GM12864 (cell line): ENCODE measurements around the gene ADCY1.

Experiments used
- DNase-seq: peaks from one replicate; pipeline ENCODE4 v3.0.0-alpha.2; 2011; ENCODE audit warnings: low read depth
- H3K4me3 ChIP-seq: 2 replicates; pipeline ENCODE4 v1.5.1; 2011; ENCODE audit warnings: mild to moderate bottlenecking, low read depth, low read length, control low read depth
- CTCF ChIP-seq: IDR thresholded peaks from 2 replicates; pipeline ENCODE4 v1.5.1; 2011; ENCODE audit warnings: low read depth, mild to moderate bottlenecking, moderate library complexity, low read length, control low read depth, inconsistent platforms; ENCODE audit errors: missing control alignments

The ADCY1 gene

DNA sequence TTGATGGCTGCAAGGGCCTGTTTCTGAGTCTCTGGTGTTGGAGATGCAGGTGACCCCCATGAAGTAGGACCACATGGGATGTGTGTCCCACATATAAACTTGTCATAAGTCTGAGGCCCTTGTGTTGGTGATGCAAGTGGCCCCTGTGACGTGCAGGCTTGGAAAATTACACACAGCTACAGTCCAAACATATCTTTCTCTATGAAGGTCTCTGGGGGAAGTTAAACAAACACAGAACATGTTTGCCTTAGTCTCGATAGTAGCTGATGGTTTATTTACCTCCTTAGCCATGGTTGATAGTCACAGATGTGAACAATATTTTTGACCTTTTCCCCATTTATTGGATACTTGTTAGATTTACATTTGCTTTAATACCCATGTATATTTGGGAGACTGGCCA is 64.7 kb downstream of the ADCY1 start:
- TF ChIP-seq CTCF = no peak
- no peak overlapping the region for H3K4me3 ChIP-seq
- DNase-seq = no peak

DNA sequence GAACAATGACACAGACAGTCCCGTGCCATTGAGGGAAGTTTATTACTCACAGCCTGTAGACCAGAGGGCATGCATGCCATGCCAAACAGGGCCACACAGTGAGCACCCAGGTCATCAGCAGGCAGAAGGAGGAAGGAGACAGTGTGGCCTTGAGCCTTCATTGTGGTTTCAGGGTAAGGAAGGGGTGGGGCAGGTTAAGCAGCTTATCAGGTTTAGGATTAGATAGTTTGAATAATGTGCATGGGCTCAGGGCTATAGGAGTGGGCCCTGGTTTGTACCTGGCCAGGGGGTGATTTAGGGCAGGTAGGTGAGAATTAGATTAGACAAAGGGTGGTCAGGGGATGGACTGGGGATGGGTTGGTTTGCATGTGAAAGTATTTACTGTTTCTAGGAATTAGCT is 67.9 kb downstream of the ADCY1 start:
- DNase-seq = no peak
- TF ChIP-seq CTCF = no peak
- H3K4me3 ChIP-seq = no peak overlapping the region

DNA sequence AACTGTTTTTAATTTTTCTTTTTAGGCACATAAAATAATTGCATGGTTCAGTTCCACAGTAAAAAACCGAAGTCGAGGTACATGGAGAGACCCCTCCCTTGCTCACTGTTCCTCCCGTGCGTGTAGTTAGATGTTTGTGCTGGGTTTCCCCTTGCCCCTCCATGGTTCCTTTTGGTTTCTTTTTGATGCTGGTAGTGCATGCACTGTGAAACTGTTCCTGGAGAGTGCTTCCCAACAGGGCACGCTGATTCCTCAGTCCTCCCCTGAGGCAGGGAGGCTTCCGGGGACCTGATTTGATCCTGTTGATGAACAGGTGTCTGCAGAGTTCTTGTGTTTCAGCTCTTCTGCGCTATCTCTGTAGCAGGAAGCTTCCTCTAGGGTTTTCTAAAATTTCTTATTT is 69.5 kb downstream of the ADCY1 start:
- no peak for DNase-seq
- TF ChIP-seq CTCF = no peak
- peak overlapping the region; percentile 18; the same call in 1 of the 2 replicates for H3K4me3 ChIP-seq

GRCh38 chr7:45644237-45644636 is 70.1 kb downstream of the ADCY1 start:
- no peak overlapping the region for H3K4me3 ChIP-seq
- no peak for DNase-seq
- no peak for TF ChIP-seq CTCF

DNA sequence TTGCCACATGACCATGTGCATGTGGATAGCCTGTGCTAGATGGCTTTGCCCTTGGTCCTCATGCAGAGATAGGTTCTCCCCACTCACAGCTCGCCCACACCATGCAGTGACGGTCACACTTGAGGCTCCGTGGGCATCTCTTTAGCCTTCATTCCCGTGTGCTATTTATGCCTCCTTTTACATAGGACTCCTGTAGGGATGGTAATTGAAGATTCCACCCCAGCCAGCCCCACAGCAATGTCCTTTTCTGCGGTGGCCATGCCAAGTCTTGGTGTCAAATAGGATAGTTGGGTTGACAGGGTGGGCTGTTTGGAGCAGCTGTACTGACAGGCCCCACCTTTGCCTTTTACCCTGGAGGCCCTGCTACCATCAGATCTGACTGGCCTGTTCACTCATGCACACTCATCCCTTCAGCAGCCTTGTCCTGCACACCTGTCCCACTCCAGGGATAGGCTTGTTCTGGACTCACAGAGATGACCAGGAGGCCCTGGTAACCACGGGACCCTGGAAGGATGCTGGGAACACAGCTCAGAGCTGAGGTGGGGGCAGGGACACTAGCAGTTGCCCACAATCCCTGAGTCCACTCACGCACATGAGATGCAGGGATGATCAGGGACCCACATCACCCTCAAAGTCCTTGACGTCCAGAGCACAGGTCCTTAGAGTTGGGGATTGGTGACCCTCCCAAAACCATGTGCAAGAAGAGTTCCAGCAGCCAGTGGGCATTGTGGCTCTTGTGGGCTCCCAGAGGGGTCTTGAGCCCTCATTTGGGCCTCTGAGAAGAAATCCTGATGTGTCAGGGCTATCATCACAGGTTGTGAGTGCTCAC is 71.2 kb downstream of the ADCY1 start:
- H3K4me3 ChIP-seq = no peak overlapping the region
- DNase-seq = no peak
- no peak for TF ChIP-seq CTCF

GRCh38 chr7:45646207-45646821 is 72.1 kb downstream of the ADCY1 start:
- no peak overlapping the region for H3K4me3 ChIP-seq
- TF ChIP-seq CTCF = no peak
- no peak for DNase-seq
